Right lobe of liver (tissue), 4 donors: ENCODE results near the gene LENG9.

Source experiments
- POLR2A ChIP-seq: fragments of 450-650 bp; IDR thresholded peaks from one replicate; pipeline ENCODE4 v1.6.1; 2017; ENCODE audit warnings: antibody characterized with exemption, mild to moderate bottlenecking
- TF ChIP-seq, protein P1 (sequence below), 4 donors: fragments of 200-600 bp in 3 of 4; fragments of 450-650 bp in 1 of 4; IDR thresholded peaks; one replicate each; pipeline versions ENCODE4 v1.5.1 to v1.8.0; 2016 to 2022; ENCODE audit warnings: antibody characterized with exemption in 4 of 4, mild to moderate bottlenecking in 2 of 4
- donor health status: DM: no; HTN: no; CAD: no.
- donor health status: DM: no; HTN: no; CAD: no.
- donor health status: DM: no; HTN: yes; CAD: no.

GRCh38 chr19:54432144-54432738 lies 31.3 kb downstream of the LENG9 start:
- TF ChIP-seq, protein P1, sequence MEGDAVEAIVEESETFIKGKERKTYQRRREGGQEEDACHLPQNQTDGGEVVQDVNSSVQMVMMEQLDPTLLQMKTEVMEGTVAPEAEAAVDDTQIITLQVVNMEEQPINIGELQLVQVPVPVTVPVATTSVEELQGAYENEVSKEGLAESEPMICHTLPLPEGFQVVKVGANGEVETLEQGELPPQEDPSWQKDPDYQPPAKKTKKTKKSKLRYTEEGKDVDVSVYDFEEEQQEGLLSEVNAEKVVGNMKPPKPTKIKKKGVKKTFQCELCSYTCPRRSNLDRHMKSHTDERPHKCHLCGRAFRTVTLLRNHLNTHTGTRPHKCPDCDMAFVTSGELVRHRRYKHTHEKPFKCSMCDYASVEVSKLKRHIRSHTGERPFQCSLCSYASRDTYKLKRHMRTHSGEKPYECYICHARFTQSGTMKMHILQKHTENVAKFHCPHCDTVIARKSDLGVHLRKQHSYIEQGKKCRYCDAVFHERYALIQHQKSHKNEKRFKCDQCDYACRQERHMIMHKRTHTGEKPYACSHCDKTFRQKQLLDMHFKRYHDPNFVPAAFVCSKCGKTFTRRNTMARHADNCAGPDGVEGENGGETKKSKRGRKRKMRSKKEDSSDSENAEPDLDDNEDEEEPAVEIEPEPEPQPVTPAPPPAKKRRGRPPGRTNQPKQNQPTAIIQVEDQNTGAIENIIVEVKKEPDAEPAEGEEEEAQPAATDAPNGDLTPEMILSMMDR (IDR thresholded peaks at IDR 0.05), result no peak
- no peak for TF ChIP-seq POLR2A
